GM18502 (cell line): ENCODE measurements around the gene SERPINB3.
"Not testable (repeated sequence)": the region's sequence is repeated elsewhere in the genome, so short reads cannot be mapped to it uniquely, and the experiment has no call there.

Experiments
- ATAC-seq: cut with Tn5 transposase; IDR thresholded peaks from one replicate; pipeline ENCODE4 v1.9.1; 2021; ENCODE audit warnings: mild to moderate bottlenecking; ENCODE audit not compliant: unreplicated experiment, poor library complexity

Gene SERPINB3

GRCh38 chr18:63661750-63662149, at the start of gene SERPINB3:
TSS of gene SERPINB3 (minus strand) at chr18:63661893. CDS start at chr18:63661216, 677 bp downstream.
- ATAC-seq: not testable (repeated sequence)

- no peak for ATAC-seq
Observed at GRCh38 chr18:63708650-63709049, 47.0 kb upstream of the SERPINB3 start.

GRCh38 chr18:63707816-63708215, 46.1 kb upstream of the SERPINB3 start:
- no peak for ATAC-seq

- ATAC-seq: no peak
Observed at GRCh38 chr18:63705401-63705800, 43.7 kb upstream of the SERPINB3 start.

- no peak for ATAC-seq
Observed at GRCh38 chr18:63702660-63703059, 41.0 kb upstream of the SERPINB3 start, which contains the start of gene SERPINB11. TSS of gene SERPINB11 (plus strand) at chr18:63702960. CDS start at chr18:63710194, 7,234 bp downstream.

- no peak for ATAC-seq
Observed at GRCh38 chr18:63701952-63702351, 40.3 kb upstream of the SERPINB3 start.

- no peak for ATAC-seq
Observed at GRCh38 chr18:63700501-63700900, 38.8 kb upstream of the SERPINB3 start.

GRCh38 chr18:63697097-63697660, 35.5 kb upstream of the SERPINB3 start:
- ATAC-seq: no peak

GRCh38 chr18:63689064-63689463, 27.4 kb upstream of the SERPINB3 start:
- no peak for ATAC-seq

- ATAC-seq: no peak
Observed at GRCh38 chr18:63686871-63687270, 25.2 kb upstream of the SERPINB3 start.

- ATAC-seq: no peak
Observed at GRCh38 chr18:63684718-63685117, 23.0 kb upstream of the SERPINB3 start.

- ATAC-seq: no peak
Observed at GRCh38 chr18:63683890-63684289, 22.2 kb upstream of the SERPINB3 start.

GRCh38 chr18:63683152-63683551, 21.5 kb upstream of the SERPINB3 start:
- ATAC-seq: no peak

GRCh38 chr18:63681449-63682340, 20.0 kb upstream of the SERPINB3 start:
- ATAC-seq: no peak

- ATAC-seq: no peak
Observed at GRCh38 chr18:63679820-63680606, 18.3 kb upstream of the SERPINB3 start.

- no peak for ATAC-seq
Observed at GRCh38 chr18:63677500-63678225, 16.0 kb upstream of the SERPINB3 start.

- ATAC-seq: peak; percentile 89
Observed at GRCh38 chr18:63676526-63677323, 15.0 kb upstream of the SERPINB3 start.

GRCh38 chr18:63664571-63664970, 2.9 kb upstream of the SERPINB3 start:
- no peak for ATAC-seq

- ATAC-seq: not testable (repeated sequence)
Observed at GRCh38 chr18:63658920-63659319, 2.8 kb downstream of the SERPINB3 start.
